ENCODE measurements around the gene PNCK. TPM values are rescaled to one million over a fixed set of nuclear protein-coding genes. Genes with fewer than 3 reads are reported as not detected.

Gene PNCK
- total RNA-seq, 1 experiment from 2014 or later = not detected

GRCh38 chrX:153667281-153667955 lies 6.2 kb downstream of the PNCK start:
- no peaks in the 10 kb centered on the region for H3K27me3 ChIP-seq
- H3K4me1 ChIP-seq = no peaks in the 10 kb centered on the region
- DNase-seq = no peak
- no peaks in the 10 kb centered on the region for H3K36me3 ChIP-seq
- H3K4me3 ChIP-seq = no peak overlapping the region
- no peaks in the 10 kb centered on the region for H3K9me3 ChIP-seq (replicated peaks)
- H3K27ac ChIP-seq = no peak overlapping the region

GRCh38 chrX:153665726-153666306 lies 7.8 kb downstream of the PNCK start:
- Histone ChIP-seq H3K27ac (no peak overlapping the region), H3K9me3 (replicated peaks) (no peaks in the 10 kb centered on the region), H3K4me1 (no peaks in the 10 kb centered on the region), H3K36me3 (no peaks in the 10 kb centered on the region), H3K4me3 (no peak overlapping the region), H3K27me3 (no peaks in the 10 kb centered on the region)
- no peak for DNase-seq

GRCh38 chrX:153662266-153662665 lies 11.3 kb downstream of the PNCK start:
- no peak for DNase-seq

DNA sequence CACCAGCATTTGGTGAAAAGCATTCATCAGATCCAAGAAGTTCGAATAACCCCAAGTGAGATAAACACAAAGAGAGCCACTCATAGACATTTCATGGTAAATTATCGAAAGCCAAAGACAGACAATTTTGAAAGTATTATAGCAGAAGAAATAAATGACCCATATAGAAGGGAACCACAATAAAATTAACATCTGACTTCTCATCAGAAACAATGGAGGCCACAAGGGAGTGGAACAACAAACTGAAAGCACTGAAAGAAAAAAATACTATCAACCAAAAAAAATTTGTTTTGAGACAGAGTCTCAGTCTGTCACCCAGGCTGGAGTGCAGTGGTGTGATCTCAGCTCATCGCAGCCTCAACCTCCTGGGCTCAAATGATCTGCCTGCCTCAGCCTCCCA lies 14.3 kb downstream of the PNCK start:
- H3K27ac ChIP-seq = no peak overlapping the region
- H3K27me3 ChIP-seq = no peaks in the 10 kb centered on the region
- no peak for DNase-seq
- H3K4me3 ChIP-seq = no peak overlapping the region
- H3K9me3 ChIP-seq (replicated peaks) = no peaks in the 10 kb centered on the region
- H3K4me1 ChIP-seq = no peaks in the 10 kb centered on the region
- H3K36me3 ChIP-seq = no peaks in the 10 kb centered on the region

More at GRCh38 chrX:153662266-153662665, 11.3 kb downstream of the PNCK start:
- Histone ChIP-seq H3K36me3 (no peaks in the 10 kb centered on the region), H3K27me3 (no peaks in the 10 kb centered on the region), H3K4me1 (no peaks in the 10 kb centered on the region), H3K9me3 (replicated peaks) (no peaks in the 10 kb centered on the region), H3K4me3 (no peak overlapping the region), H3K27ac (no peak overlapping the region)

DNA sequence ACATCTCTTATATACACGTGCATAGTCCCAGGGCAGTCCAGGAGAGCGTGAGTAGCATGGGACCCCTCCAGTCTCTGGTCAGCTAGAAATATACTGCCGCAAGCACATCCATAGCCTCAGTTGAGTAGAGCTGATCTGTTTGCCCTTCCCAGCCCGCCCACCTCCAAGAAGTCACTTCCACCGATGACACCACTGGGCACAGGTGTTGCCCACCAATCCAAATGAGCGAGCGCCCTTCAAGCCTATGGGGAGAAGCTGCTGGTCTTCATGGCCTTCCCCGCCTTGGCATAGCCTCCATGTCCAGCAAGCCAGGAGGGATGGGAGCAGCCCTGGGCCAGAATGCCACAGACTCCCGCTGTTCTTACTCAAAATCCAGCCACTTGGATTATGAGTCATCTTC lies 16.5 kb downstream of the PNCK start:
- no peak overlapping the region for H3K4me3 ChIP-seq
- no peak overlapping the region for H3K27ac ChIP-seq
- H3K9me3 ChIP-seq (replicated peaks) = no peaks in the 10 kb centered on the region; the same call in 1 of the 2 replicates
- no peaks in the 10 kb centered on the region for H3K4me1 ChIP-seq
- no peak for DNase-seq
- H3K36me3 ChIP-seq = no peaks in the 10 kb centered on the region
- H3K27me3 ChIP-seq = no peaks in the 10 kb centered on the region

DNA sequence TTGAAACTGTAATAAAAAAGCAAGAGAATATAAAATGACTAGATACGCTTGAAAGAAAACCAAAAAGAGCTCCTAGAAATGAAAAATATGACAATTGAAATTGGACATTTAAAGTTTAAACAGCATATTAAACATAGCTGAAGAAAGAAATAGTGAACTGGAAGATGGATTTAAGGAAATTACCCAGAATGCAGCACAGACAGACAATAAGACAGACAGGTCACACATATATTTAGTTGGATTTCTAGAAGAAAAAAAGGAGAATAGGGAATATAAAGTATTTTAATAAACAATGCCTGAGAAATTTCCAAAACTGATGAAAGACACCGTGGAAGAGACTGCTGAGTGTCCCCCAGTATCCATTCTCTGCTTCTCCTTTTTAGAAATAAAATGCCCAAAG lies 20.1 kb downstream of the PNCK start:
- no peak for DNase-seq
- Histone ChIP-seq H3K9me3 (replicated peaks) (no peaks in the 10 kb centered on the region; the same call in 1 of the 2 replicates), H3K27ac (no peak overlapping the region), H3K4me3 (no peak overlapping the region), H3K4me1 (no peaks in the 10 kb centered on the region), H3K36me3 (no peaks in the 10 kb centered on the region), H3K27me3 (no peaks in the 10 kb centered on the region)

GRCh38 chrX:153651540-153652079 lies 22.0 kb downstream of the PNCK start:
- Histone ChIP-seq H3K4me1 (no peaks in the 10 kb centered on the region), H3K36me3 (no peaks in the 10 kb centered on the region)
- DNase-seq = peak in 1 of 2 experiments; percentile 19

GRCh38 chrX:153650959-153651358 lies 22.7 kb downstream of the PNCK start:
- Histone ChIP-seq H3K4me1 (no peaks in the 10 kb centered on the region), H3K36me3 (no peaks in the 10 kb centered on the region), H3K9me3 (replicated peaks) (no peaks in the 10 kb centered on the region; the same call in 1 of the 2 replicates), H3K4me3 (no peak overlapping the region), H3K27ac (no peak overlapping the region), H3K27me3 (no peaks in the 10 kb centered on the region)
- DNase-seq = no peak

More at GRCh38 chrX:153651540-153652079, 22.0 kb downstream of the PNCK start:
- Histone ChIP-seq H3K9me3 (replicated peaks) (no peaks in the 10 kb centered on the region; the same call in 1 of the 2 replicates), H3K27me3 (no peaks in the 10 kb centered on the region), H3K27ac (no peak overlapping the region), H3K4me3 (no peak overlapping the region)

- H3K9me3 ChIP-seq (replicated peaks) = no peaks in the 10 kb centered on the region; the same call in 1 of the 2 replicates
Measured at GRCh38 chrX:153649915-153650782, 23.5 kb downstream of the PNCK start.

GRCh38 chrX:153649178-153649914 lies 24.3 kb downstream of the PNCK start:
- peak; percentile 34 to 65 for DNase-seq
- Histone ChIP-seq H3K4me3 (no peak overlapping the region), H3K4me1 (no peaks in the 10 kb centered on the region), H3K36me3 (no peaks in the 10 kb centered on the region), H3K27me3 (no peaks in the 10 kb centered on the region), H3K9me3 (replicated peaks) (no peaks in the 10 kb centered on the region; the same call in 1 of the 2 replicates), H3K27ac (no peak overlapping the region)

More at GRCh38 chrX:153649915-153650782, 23.5 kb downstream of the PNCK start:
- Histone ChIP-seq H3K27me3 (no peaks in the 10 kb centered on the region), H3K4me3 (no peak overlapping the region), H3K27ac (no peak overlapping the region), H3K4me1 (no peaks in the 10 kb centered on the region), H3K36me3 (no peaks in the 10 kb centered on the region)
- DNase-seq = no peak

GRCh38 chrX:153648358-153649177 lies 25.0 kb downstream of the PNCK start:
- Histone ChIP-seq H3K27me3 (no peaks in the 10 kb centered on the region), H3K36me3 (no peaks in the 10 kb centered on the region), H3K4me1 (no peaks in the 10 kb centered on the region), H3K9me3 (replicated peaks) (no peaks in the 10 kb centered on the region; the same call in 1 of the 2 replicates), H3K4me3 (no peak overlapping the region), H3K27ac (no peak overlapping the region)
- DNase-seq = no peak

DNA sequence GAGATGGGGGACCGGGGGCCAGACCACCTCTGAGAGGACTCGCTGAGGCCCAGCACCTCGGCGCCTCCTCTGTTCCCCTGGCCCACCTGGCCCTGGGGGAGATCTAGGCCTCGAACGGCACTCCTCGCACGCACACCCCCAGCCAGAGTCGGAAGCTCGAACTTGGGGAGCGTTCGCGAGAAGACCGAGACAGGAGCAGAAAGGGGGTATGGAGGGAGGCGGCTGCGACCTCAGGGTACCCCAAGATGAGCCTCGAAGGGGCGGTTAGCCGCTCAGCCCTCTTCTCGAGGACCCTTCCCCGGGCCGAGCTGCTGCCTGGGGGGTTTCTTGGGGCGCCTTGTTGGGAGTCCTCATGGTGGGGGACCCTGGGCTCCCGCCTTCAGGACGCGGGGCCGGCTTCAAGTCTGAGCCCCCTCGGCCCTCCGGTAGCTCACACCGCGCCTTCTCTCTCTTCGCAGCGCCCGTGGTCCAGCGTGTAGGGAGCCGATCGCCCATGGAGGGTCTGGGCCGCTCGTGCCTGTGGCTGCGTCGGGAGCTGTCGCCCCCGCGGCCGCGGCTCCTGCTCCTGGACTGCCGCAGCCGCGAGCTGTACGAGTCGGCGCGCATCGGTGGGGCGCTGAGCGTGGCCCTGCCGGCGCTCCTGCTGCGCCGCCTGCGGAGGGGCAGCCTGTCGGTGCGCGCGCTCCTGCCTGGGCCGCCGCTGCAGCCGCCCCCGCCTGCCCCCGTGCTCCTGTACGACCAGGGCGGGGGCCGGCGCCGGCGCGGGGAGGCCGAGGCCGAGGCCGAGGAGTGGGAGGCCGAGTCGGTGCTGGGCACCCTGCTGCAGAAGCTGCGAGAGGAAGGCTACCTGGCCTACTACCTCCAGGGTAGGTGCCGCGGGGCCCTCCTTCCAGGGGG lies 25.9 kb downstream of the PNCK start:
- H3K4me3 ChIP-seq = no peak overlapping the region
- H3K4me1 ChIP-seq = no peaks in the 10 kb centered on the region
- no peak overlapping the region for H3K27ac ChIP-seq
- H3K36me3 ChIP-seq = no peaks in the 10 kb centered on the region
- no peak for DNase-seq
- H3K27me3 ChIP-seq = no peaks in the 10 kb centered on the region
- no peaks in the 10 kb centered on the region for H3K9me3 ChIP-seq (replicated peaks)
